Natural killer cell treated with Interleukin-12 subunit alpha and Interleukin-12 subunit beta and Interleukin-15 and Interleukin-18, amount 100 ng/mL, for 72 hours (primary cell): ENCODE data around the gene EEF1A2. TPM values are rescaled to one million over a fixed set of nuclear protein-coding genes. Genes with fewer than 3 reads are reported as not detected.
"Not testable (repeated sequence)": the region's sequence is repeated elsewhere in the genome, so short reads cannot be mapped to it uniquely, and the experiment has no call there.

Experiments used
- ATAC-seq, 2 donors: fragments of 150-1000 bp; cut with Tn5 transposase in 1 of 2; sonication (Bioruptor Pico), chemical (Tn5 transposase) in 1 of 2; 2 replicates each; pipeline ENCODE4 v1.10.0; 2021
- DNase-seq: peaks from one replicate; pipeline ENCODE4 v3.0.0; 2022; ENCODE audit warnings: low spot score
- H3K27ac Mint-ChIP-seq, 2 donors: 1 replicate in 1 of 2; 2 replicates in 1 of 2; pipeline ENCODE4 v1.8.0; 2022; ENCODE audit warnings: mixed read lengths in 2 of 2, mild to moderate bottlenecking in 1 of 2, moderate library complexity in 1 of 2
- H3K27me3 Mint-ChIP-seq, 2 donors: 1 replicate in 1 of 2; 2 replicates in 1 of 2; pipeline ENCODE4 v1.8.0; 2022; ENCODE audit warnings: mixed read lengths in 2 of 2
- H3K36me3 Mint-ChIP-seq: one replicate; pipeline ENCODE4 v1.8.0; 2022; ENCODE audit warnings: mixed read lengths
- H3K4me1 Mint-ChIP-seq, 2 donors: 1 replicate in 1 of 2; 2 replicates in 1 of 2; pipeline ENCODE4 v1.8.0; 2022; ENCODE audit warnings: low read depth in 2 of 2, mixed read lengths in 2 of 2, mild to moderate bottlenecking in 1 of 2
- H3K4me3 Mint-ChIP-seq: one replicate; pipeline ENCODE4 v1.8.0; 2022; ENCODE audit warnings: mixed read lengths
- H3K9me3 Mint-ChIP-seq: 2 replicates; pipeline ENCODE4 v1.8.0; 2022; ENCODE audit warnings: mixed read lengths
- total RNA-seq, 2 donors: library from RNA; stranded (reverse); gene quantifications; one replicate each; pipeline ENCODE4 v1.2.3, GENCODE V29; 2022

EEF1A2 gene
- total RNA-seq, 2 donors from 2014 or later: 3.1 to 6.1 TPM

DNA sequence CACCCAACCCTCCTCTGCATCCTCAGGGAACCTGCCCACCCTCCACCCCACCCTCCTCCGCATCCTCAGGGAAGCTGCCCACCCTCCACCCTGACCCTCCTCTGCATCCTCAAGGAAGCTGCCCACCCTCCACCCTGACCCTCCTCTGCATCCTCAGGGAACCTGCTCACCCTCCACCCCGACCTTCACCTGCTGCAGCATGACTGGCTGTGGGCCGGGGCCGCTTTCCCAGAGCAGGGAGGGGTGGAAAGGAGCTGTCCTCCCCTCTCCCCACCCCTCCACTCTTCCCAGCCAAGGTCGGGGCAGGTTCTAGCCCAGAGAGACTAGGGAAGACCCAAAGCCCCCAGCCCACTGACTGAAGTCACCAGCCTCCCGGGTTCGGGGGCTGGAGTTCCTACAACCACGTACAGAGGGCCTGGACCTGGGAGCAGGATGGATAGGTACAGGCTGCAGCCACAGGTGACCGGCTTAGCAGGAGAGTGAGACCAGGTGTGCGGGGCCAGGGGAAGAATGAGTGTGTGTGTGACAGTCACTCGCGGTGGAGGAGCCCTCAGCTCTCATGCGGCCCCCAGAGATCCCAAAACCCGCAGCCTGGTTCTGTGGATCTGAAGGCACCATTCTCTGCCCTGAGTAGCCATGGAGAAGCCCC lies 11.6 kb downstream of the EEF1A2 start:
- no peaks in the 10 kb centered on the region for H3K36me3 Mint-ChIP-seq
- peaks cover 0 to 3% of the 10 kb centered on the region in 2 donors for H3K4me1 Mint-ChIP-seq
- no peak for ATAC-seq
- H3K4me3 Mint-ChIP-seq: no peak overlapping the region
- no peak overlapping the region for H3K27ac Mint-ChIP-seq
- peaks cover 2% of the 10 kb centered on the region for H3K9me3 Mint-ChIP-seq
- H3K27me3 Mint-ChIP-seq: peaks cover 15 to 16% of the 10 kb centered on the region in 2 donors
- no peak for DNase-seq

GRCh38 chr20:63486300-63486855 lies 12.5 kb downstream of the EEF1A2 start:
- Mint-ChIP-seq H3K27me3 (peaks cover 9 to 18% of the 10 kb centered on the region in 2 donors), H3K36me3 (no peaks in the 10 kb centered on the region), H3K9me3 (no peaks in the 10 kb centered on the region), H3K4me3 (no peak overlapping the region), H3K27ac (no peak overlapping the region), H3K4me1 (peaks cover 0 to 3% of the 10 kb centered on the region in 2 donors)
- no peak for DNase-seq
- no peak for ATAC-seq

DNA sequence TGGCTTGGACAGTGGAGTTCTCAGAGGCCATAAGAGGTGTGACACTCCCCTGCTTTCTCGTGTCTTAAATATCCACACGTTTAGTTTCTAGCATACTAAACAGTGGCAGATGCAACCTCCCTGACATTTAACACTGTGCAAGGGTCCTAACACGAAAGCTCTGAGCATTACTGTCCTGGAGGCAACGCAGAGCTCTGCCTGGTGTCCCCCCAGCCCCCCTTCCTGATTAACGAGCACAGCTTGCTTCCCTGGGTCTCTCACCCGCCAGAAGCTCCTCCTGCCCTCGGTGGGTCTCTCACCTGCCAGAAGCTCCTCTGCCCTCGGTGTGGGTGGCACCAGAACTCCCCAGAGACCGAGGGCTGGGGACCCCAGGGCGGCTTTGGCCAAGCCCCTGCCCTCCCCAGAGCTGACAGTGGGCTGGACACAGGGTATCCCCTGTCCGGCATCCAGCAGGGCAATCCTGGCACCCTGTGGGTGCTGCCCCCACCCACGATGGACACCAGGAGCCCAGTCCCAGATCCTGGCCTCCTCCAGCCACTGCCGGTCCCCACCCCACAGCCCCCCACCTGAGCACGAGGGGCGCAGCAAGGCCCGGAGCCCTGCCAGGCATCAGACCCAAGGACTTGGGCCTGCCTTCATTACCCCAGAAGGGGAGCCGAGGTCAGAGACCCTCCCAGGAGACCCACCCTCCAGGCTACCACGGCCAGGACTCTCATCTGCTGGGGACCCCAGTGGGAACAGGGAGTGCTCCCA lies 14.1 kb downstream of the EEF1A2 start:
- H3K27ac Mint-ChIP-seq: no peak overlapping the region
- DNase-seq (no peak), ATAC-seq (no peak)
- H3K27me3 Mint-ChIP-seq: peaks cover 12 to 22% of the 10 kb centered on the region in 2 donors
- H3K9me3 Mint-ChIP-seq: no peaks in the 10 kb centered on the region
- H3K36me3 Mint-ChIP-seq: no peaks in the 10 kb centered on the region
- H3K4me1 Mint-ChIP-seq: peaks cover 0 to 3% of the 10 kb centered on the region in 2 donors
- H3K4me3 Mint-ChIP-seq: no peak overlapping the region

GRCh38 chr20:63484236-63484635 lies 14.6 kb downstream of the EEF1A2 start:
- Mint-ChIP-seq H3K9me3 (no peaks in the 10 kb centered on the region), H3K36me3 (no peaks in the 10 kb centered on the region), H3K4me3 (no peak overlapping the region), H3K4me1 (peaks cover 0 to 3% of the 10 kb centered on the region in 2 donors), H3K27me3 (peaks cover 12 to 22% of the 10 kb centered on the region in 2 donors), H3K27ac (no peak overlapping the region)
- no peak for ATAC-seq
- no peak for DNase-seq

DNA sequence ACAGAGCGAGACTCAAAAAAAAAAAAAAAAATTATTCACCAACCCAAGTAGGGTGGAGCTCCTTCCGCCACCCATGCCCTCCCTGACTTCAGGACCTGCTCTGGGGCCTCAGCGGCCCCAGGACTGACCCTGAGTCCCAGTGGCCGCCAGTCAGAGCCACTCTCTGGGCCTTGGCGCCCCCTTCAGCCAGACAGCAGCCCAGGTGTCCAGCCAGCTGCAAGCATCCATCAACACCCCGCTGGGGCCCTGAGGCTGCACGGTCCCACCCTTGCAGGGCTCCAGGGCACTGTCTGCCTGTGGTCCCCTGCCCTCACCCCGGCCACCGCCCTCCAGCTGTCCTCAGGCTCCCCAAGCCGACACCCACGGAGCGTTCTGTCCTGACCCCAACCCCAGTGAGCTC lies 15.0 kb downstream of the EEF1A2 start:
- Mint-ChIP-seq H3K9me3 (no peaks in the 10 kb centered on the region), H3K36me3 (no peaks in the 10 kb centered on the region), H3K27ac (no peak overlapping the region), H3K4me1 (peaks cover 0 to 3% of the 10 kb centered on the region in 2 donors), H3K4me3 (no peak overlapping the region), H3K27me3 (peaks cover 12 to 22% of the 10 kb centered on the region in 2 donors)
- ATAC-seq (no peak), DNase-seq (no peak)

GRCh38 chr20:63482021-63482587 lies 16.8 kb downstream of the EEF1A2 start:
- ATAC-seq (no peak), DNase-seq (no peak)
- H3K4me3 Mint-ChIP-seq: no peak overlapping the region
- H3K27ac Mint-ChIP-seq: no peak overlapping the region
- peaks cover 0 to 3% of the 10 kb centered on the region in 2 donors for H3K4me1 Mint-ChIP-seq
- H3K27me3 Mint-ChIP-seq: peaks cover 12 to 18% of the 10 kb centered on the region in 2 donors
- no peaks in the 10 kb centered on the region for H3K9me3 Mint-ChIP-seq
- H3K36me3 Mint-ChIP-seq: no peaks in the 10 kb centered on the region

GRCh38 chr20:63481503-63481902 lies 17.4 kb downstream of the EEF1A2 start:
- peaks cover 0 to 3% of the 10 kb centered on the region in 2 donors for H3K4me1 Mint-ChIP-seq
- H3K36me3 Mint-ChIP-seq: no peaks in the 10 kb centered on the region
- ATAC-seq (no peak), DNase-seq (no peak)
- H3K27ac Mint-ChIP-seq: no peak overlapping the region
- H3K27me3 Mint-ChIP-seq: peaks cover 12 to 21% of the 10 kb centered on the region in 2 donors
- no peaks in the 10 kb centered on the region for H3K9me3 Mint-ChIP-seq
- H3K4me3 Mint-ChIP-seq: no peak overlapping the region

GRCh38 chr20:63479695-63480419 lies 19.0 kb downstream of the EEF1A2 start:
- not testable (repeated sequence) for H3K36me3 Mint-ChIP-seq, DNase-seq, ATAC-seq, H3K9me3 Mint-ChIP-seq, H3K27ac Mint-ChIP-seq, H3K4me3 Mint-ChIP-seq, H3K4me1 Mint-ChIP-seq
- H3K27me3 Mint-ChIP-seq: peaks cover 6 to 21% of the 10 kb centered on the region in 2 donors

DNA sequence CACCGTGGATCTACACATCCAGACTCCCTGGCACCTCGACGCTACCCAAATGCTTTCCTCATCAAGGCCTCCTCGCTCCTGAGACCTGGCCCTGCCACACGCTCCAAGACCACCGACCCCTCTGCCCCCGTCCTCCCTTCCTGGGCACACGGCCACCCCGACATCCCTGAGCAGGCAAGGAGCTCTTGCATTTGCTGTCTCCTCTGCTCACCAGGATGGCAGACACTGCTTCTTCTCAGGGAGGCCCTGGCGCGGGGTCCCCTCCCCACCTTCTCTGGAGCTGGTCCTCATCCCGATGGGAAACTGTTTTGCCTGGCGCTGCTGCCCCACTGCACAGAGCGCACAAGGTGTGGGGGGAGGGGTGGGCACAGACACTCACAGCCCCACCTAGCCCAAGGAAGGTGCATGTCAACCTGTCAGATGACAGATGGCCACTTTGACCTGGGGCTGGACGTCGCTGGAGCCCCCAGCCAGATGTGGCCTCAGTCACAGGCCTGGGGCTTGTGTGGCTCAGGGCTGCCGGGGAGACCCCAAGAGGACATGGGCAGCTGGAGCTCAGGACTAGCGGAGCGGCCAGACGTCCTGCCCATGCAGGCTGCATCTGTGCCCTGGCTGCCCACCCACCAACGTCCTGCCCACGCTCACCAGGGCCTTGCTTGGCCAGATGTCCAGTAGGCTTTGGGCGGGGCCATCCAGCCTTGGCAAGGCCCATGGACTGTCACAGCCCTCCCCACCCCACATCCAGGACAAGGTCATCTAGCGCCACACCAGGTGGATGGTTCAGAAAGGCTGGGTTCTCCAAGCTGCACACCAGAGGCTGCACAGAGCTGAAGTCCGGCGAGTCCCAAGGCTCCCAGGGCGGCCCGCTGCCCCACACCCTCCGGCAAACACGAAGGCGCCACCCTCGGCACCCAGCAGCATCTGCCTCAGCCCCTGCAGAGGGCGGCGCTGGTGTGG lies 20.3 kb downstream of the EEF1A2 start:
- ATAC-seq (no peak), DNase-seq (no peak)
- peaks cover 13 to 26% of the 10 kb centered on the region in 2 donors for H3K27me3 Mint-ChIP-seq

DNA sequence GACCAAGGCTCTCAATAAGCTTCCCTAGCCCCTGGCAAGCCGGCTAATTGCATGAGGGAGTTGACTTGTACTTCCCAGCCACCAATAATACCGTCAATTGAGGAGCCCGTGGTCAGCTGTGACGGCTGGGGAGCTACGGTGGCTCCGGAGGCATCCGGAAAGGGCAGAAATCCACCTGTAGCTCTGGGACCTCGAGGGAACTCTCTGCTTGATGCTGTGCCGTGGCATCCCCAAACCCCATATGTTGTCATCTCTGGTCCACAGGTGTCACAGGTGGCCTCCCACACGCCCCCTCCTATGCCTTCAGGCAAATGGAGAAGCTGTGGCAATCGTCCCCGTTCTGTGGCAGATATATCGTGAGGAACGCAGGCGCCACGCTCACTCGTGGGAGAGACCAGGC lies 20.9 kb downstream of the EEF1A2 start:
- no peaks in the 10 kb centered on the region for H3K36me3 Mint-ChIP-seq
- DNase-seq: no peak
- H3K27me3 Mint-ChIP-seq: peaks cover 13 to 25% of the 10 kb centered on the region in 2 donors

More for the DNA sequence above, 20.3 kb downstream of the EEF1A2 start:
- Mint-ChIP-seq H3K27ac (no peak overlapping the region), H3K9me3 (no peaks in the 10 kb centered on the region), H3K36me3 (no peaks in the 10 kb centered on the region), H3K4me1 (peaks cover 0 to 11% of the 10 kb centered on the region in 2 donors), H3K4me3 (no peak overlapping the region)

GRCh38 chr20:63477061-63477616 lies 21.7 kb downstream of the EEF1A2 start:
- H3K9me3 Mint-ChIP-seq: no peaks in the 10 kb centered on the region
- H3K36me3 Mint-ChIP-seq: no peaks in the 10 kb centered on the region
- peaks cover 0 to 8% of the 10 kb centered on the region in 2 donors for H3K4me1 Mint-ChIP-seq
- H3K27me3 Mint-ChIP-seq: peaks cover 13 to 20% of the 10 kb centered on the region in 2 donors
- no peak overlapping the region for H3K27ac Mint-ChIP-seq
- H3K4me3 Mint-ChIP-seq: no peak overlapping the region
- ATAC-seq (no peak), DNase-seq (no peak)

More for the DNA sequence above, 20.9 kb downstream of the EEF1A2 start:
- H3K9me3 Mint-ChIP-seq: no peaks in the 10 kb centered on the region
- peaks cover 0 to 9% of the 10 kb centered on the region in 2 donors for H3K4me1 Mint-ChIP-seq
- H3K27ac Mint-ChIP-seq: no peak overlapping the region
- H3K4me3 Mint-ChIP-seq: no peak overlapping the region
- no peak for ATAC-seq

DNA sequence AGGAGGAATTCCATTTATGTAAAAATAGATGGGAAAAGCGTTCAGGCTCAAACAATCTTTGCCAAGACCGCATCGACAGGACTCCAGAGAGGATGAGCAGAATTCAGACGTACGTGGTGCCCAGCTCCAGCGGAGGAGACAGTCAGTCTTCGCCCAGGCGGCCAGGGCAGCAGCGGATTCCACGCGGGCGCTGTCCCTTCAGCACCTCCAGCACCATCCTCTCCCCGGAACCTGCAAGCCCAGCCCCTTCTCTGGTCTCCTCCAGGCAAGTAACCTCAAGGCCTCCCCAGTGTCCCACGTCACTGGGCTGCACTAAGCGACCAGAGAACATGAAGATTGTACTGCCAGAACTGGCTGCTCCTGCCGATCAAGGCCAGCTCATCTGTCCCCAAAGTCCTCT lies 23.7 kb downstream of the EEF1A2 start:
- no peak overlapping the region for H3K4me3 Mint-ChIP-seq
- ATAC-seq (no peak), DNase-seq (no peak)
- H3K36me3 Mint-ChIP-seq: no peaks in the 10 kb centered on the region
- H3K27me3 Mint-ChIP-seq: peaks cover 8 to 19% of the 10 kb centered on the region in 2 donors
- peaks cover 0 to 8% of the 10 kb centered on the region in 2 donors for H3K4me1 Mint-ChIP-seq
- H3K9me3 Mint-ChIP-seq: no peaks in the 10 kb centered on the region
- H3K27ac Mint-ChIP-seq: no peak overlapping the region
